ENCODE results near the gene ELL2. TPM values are rescaled to one million over a fixed set of nuclear protein-coding genes. Genes with fewer than 3 reads are reported as not detected.

Gene ELL2
- polyA plus RNA-seq, 1 donor = 49.4 TPM

GRCh38 chr5:95850391-95850894, 111.2 kb downstream of the ELL2 start:
- no peaks in the 10 kb centered on the region for H3K9me3 ChIP-seq (ENCODE audit: control insufficient read depth, low read depth, low read length)
- no CpG with 5 or more reads among the region's 5 CpGs for WGBS (ENCODE audit: insufficient coverage, low lambda C conversion rate)
- H3K27me3 ChIP-seq (ENCODE audit: control insufficient read depth, insufficient read depth, low read length) = no peaks in the 10 kb centered on the region
- no peaks in the 10 kb centered on the region for H3K4me1 ChIP-seq (ENCODE audit: control insufficient read depth, insufficient read depth, low read length)
- H3K27ac ChIP-seq (ENCODE audit: low read length) = no peak overlapping the region
- no peaks in the 10 kb centered on the region for H3K36me3 ChIP-seq (ENCODE audit: control insufficient read depth, insufficient read depth, low read length)
- DNase-seq = no peak
- H3K4me3 ChIP-seq (ENCODE audit: low read length) = no peak overlapping the region

GRCh38 chr5:95848701-95849100, 113.0 kb downstream of the ELL2 start:
- DNase-seq = no peak
- H3K9me3 ChIP-seq (ENCODE audit: control insufficient read depth, low read depth, low read length) = no peaks in the 10 kb centered on the region
- no peak overlapping the region for H3K27ac ChIP-seq (ENCODE audit: low read length)
- H3K4me1 ChIP-seq (ENCODE audit: control insufficient read depth, insufficient read depth, low read length) = no peaks in the 10 kb centered on the region
- H3K36me3 ChIP-seq (ENCODE audit: control insufficient read depth, insufficient read depth, low read length) = no peaks in the 10 kb centered on the region
- no peaks in the 10 kb centered on the region for H3K27me3 ChIP-seq (ENCODE audit: control insufficient read depth, insufficient read depth, low read length)
- no peak overlapping the region for H3K4me3 ChIP-seq (ENCODE audit: low read length)
- 100% methylated on average over 1 of the region's 3 CpGs for WGBS (ENCODE audit: insufficient coverage, low lambda C conversion rate)

GRCh38 chr5:95847261-95847592, 114.4 kb downstream of the ELL2 start:
- Histone ChIP-seq H3K4me1 (ENCODE audit: control insufficient read depth, insufficient read depth, low read length) (peaks cover 3% of the 10 kb centered on the region), H3K9me3 (ENCODE audit: control insufficient read depth, low read depth, low read length) (no peaks in the 10 kb centered on the region), H3K4me3 (ENCODE audit: low read length) (no peak overlapping the region), H3K27me3 (ENCODE audit: control insufficient read depth, insufficient read depth, low read length) (no peaks in the 10 kb centered on the region), H3K27ac (ENCODE audit: low read length) (no peak overlapping the region), H3K36me3 (ENCODE audit: control insufficient read depth, insufficient read depth, low read length) (no peaks in the 10 kb centered on the region)
- DNase-seq = no peak
- 20% methylated on average over 1 of the region's 1 CpG for WGBS (ENCODE audit: insufficient coverage, low lambda C conversion rate)

GRCh38 chr5:95846554-95847260, 114.9 kb downstream of the ELL2 start:
- H3K27ac ChIP-seq (ENCODE audit: low read length) = no peak overlapping the region
- H3K36me3 ChIP-seq (ENCODE audit: control insufficient read depth, insufficient read depth, low read length) = no peaks in the 10 kb centered on the region
- no peaks in the 10 kb centered on the region for H3K27me3 ChIP-seq (ENCODE audit: control insufficient read depth, insufficient read depth, low read length)
- H3K9me3 ChIP-seq (ENCODE audit: control insufficient read depth, low read depth, low read length) = no peaks in the 10 kb centered on the region
- no peak for DNase-seq
- peaks cover 3% of the 10 kb centered on the region for H3K4me1 ChIP-seq (ENCODE audit: control insufficient read depth, insufficient read depth, low read length)
- no peak overlapping the region for H3K4me3 ChIP-seq (ENCODE audit: low read length)
- WGBS (ENCODE audit: insufficient coverage, low lambda C conversion rate) = no CpG with 5 or more reads among the region's 7 CpGs

- Histone ChIP-seq H3K27me3 (ENCODE audit: control insufficient read depth, insufficient read depth, low read length) (no peaks in the 10 kb centered on the region), H3K4me3 (ENCODE audit: low read length) (no peak overlapping the region), H3K9me3 (ENCODE audit: control insufficient read depth, low read depth, low read length) (no peaks in the 10 kb centered on the region), H3K27ac (ENCODE audit: low read length) (no peak overlapping the region), H3K36me3 (ENCODE audit: control insufficient read depth, insufficient read depth, low read length) (no peaks in the 10 kb centered on the region), H3K4me1 (ENCODE audit: control insufficient read depth, insufficient read depth, low read length) (peaks cover 3% of the 10 kb centered on the region)
- DNase-seq = no peak
- no CpG with 5 or more reads among the region's 3 CpGs for WGBS (ENCODE audit: insufficient coverage, low lambda C conversion rate)
Measured at GRCh38 chr5:95845391-95845790, 116.3 kb downstream of the ELL2 start.

GRCh38 chr5:95843733-95844223, 117.9 kb downstream of the ELL2 start:
- Histone ChIP-seq H3K4me3 (ENCODE audit: low read length) (no peak overlapping the region), H3K4me1 (ENCODE audit: control insufficient read depth, insufficient read depth, low read length) (peaks cover 6% of the 10 kb centered on the region), H3K36me3 (ENCODE audit: control insufficient read depth, insufficient read depth, low read length) (no peaks in the 10 kb centered on the region), H3K27ac (ENCODE audit: low read length) (no peak overlapping the region), H3K27me3 (ENCODE audit: control insufficient read depth, insufficient read depth, low read length) (no peaks in the 10 kb centered on the region), H3K9me3 (ENCODE audit: control insufficient read depth, low read depth, low read length) (no peaks in the 10 kb centered on the region)
- no peak for DNase-seq
- WGBS (ENCODE audit: insufficient coverage, low lambda C conversion rate) = no CpG with 5 or more reads among the region's 3 CpGs

GRCh38 chr5:95842854-95843544, 118.7 kb downstream of the ELL2 start:
- Histone ChIP-seq H3K36me3 (ENCODE audit: control insufficient read depth, insufficient read depth, low read length) (no peaks in the 10 kb centered on the region), H3K4me3 (ENCODE audit: low read length) (no peak overlapping the region), H3K27me3 (ENCODE audit: control insufficient read depth, insufficient read depth, low read length) (no peaks in the 10 kb centered on the region), H3K27ac (ENCODE audit: low read length) (peak overlapping the region; percentile 14), H3K9me3 (ENCODE audit: control insufficient read depth, low read depth, low read length) (no peaks in the 10 kb centered on the region), H3K4me1 (ENCODE audit: control insufficient read depth, insufficient read depth, low read length) (peaks cover 7% of the 10 kb centered on the region)
- no peak for DNase-seq
- WGBS (ENCODE audit: insufficient coverage, low lambda C conversion rate) = no CpG with 5 or more reads among the region's 11 CpGs

GRCh38 chr5:95841914-95842812, 119.5 kb downstream of the ELL2 start:
- no peaks in the 10 kb centered on the region for H3K9me3 ChIP-seq (ENCODE audit: control insufficient read depth, low read depth, low read length)
- DNase-seq = peak in 1 of 2 donors; percentile 43
- H3K27me3 ChIP-seq (ENCODE audit: control insufficient read depth, insufficient read depth, low read length) = no peaks in the 10 kb centered on the region
- peak overlapping the region; percentile 33 for H3K27ac ChIP-seq (ENCODE audit: low read length)
- no peaks in the 10 kb centered on the region for H3K36me3 ChIP-seq (ENCODE audit: control insufficient read depth, insufficient read depth, low read length)
- no CpG with 5 or more reads among the region's 8 CpGs for WGBS (ENCODE audit: insufficient coverage, low lambda C conversion rate)
- peaks cover 7% of the 10 kb centered on the region for H3K4me1 ChIP-seq (ENCODE audit: control insufficient read depth, insufficient read depth, low read length)
- H3K4me3 ChIP-seq (ENCODE audit: low read length) = no peak overlapping the region

GRCh38 chr5:95840956-95841705, 120.5 kb downstream of the ELL2 start:
- no peak for DNase-seq
- 80% methylated on average over 1 of the region's 1 CpG for WGBS (ENCODE audit: insufficient coverage, low lambda C conversion rate)
- Histone ChIP-seq H3K27ac (ENCODE audit: low read length) (no peak overlapping the region), H3K9me3 (ENCODE audit: control insufficient read depth, low read depth, low read length) (no peaks in the 10 kb centered on the region), H3K36me3 (ENCODE audit: control insufficient read depth, insufficient read depth, low read length) (no peaks in the 10 kb centered on the region), H3K27me3 (ENCODE audit: control insufficient read depth, insufficient read depth, low read length) (no peaks in the 10 kb centered on the region), H3K4me3 (ENCODE audit: low read length) (no peak overlapping the region), H3K4me1 (ENCODE audit: control insufficient read depth, insufficient read depth, low read length) (peaks cover 7% of the 10 kb centered on the region)
